Cardiac muscle cell (in vitro differentiated cells and primary cell): ENCODE measurements around the gene MID2. TPM values are rescaled to one million over a fixed set of nuclear protein-coding genes. Genes with fewer than 3 reads are reported as not detected.

Source experiments
- DNase-seq, 2 donors: peaks; one replicate each; pipeline versions ENCODE4 v3.0.0 to v3.0.0-alpha.2; 2010 to 2017; ENCODE audit warnings: low read depth in 1 of 2, low spot score in 1 of 2
- H3K27ac ChIP-seq: fragments of 200-600 bp; sonication (generic); 2 replicates; pipeline ENCODE4 v1.5.1; 2016
- H3K27me3 ChIP-seq: fragments of 200-600 bp; sonication (generic); 2 replicates; pipeline ENCODE4 v1.6.0; 2016; ENCODE audit warnings: control low read depth
- H3K36me3 ChIP-seq: fragments of 200-600 bp; sonication (generic); 2 replicates; pipeline ENCODE4 v1.5.1; 2016; ENCODE audit warnings: control low read depth
- H3K4me1 ChIP-seq: fragments of 200-600 bp; sonication (generic); 2 replicates; pipeline ENCODE4 v1.8.1; 2017; ENCODE audit warnings: low read depth, mild to moderate bottlenecking, mixed run types
- H3K4me3 ChIP-seq: fragments of 200-600 bp; sonication (generic); 2 replicates; pipeline ENCODE4 v1.5.1; 2016; ENCODE audit warnings: mild to moderate bottlenecking
- H3K9me3 ChIP-seq: fragments of 200-600 bp; sonication (generic); 2 replicates; pipeline ENCODE4 v1.5.1; 2017; ENCODE audit warnings: low read depth, mild to moderate bottlenecking, control low read depth
- polyA plus RNA-seq: library from polyadenylated mRNA; unstranded; fragments of >200 nt; fragmentation: Nextera tagmentation; extraction: Ambion mirVana; gene quantifications from 2 replicates; pipeline ENCODE4 v1.2.1, GENCODE V29; 2016
- total RNA-seq: library from RNA; depleted of rRNA; stranded (reverse); fragments of >200 nt; gene quantifications from 2 replicates; pipeline ENCODE4 v1.2.3, GENCODE V29; 2016
- TF ChIP-seq, protein P1 (sequence below): IDR thresholded peaks from 2 replicates; pipeline ENCODE4 v1.5.1; 2012; ENCODE audit warnings: low read depth, mild to moderate bottlenecking, low read length

The MID2 gene, protein sequence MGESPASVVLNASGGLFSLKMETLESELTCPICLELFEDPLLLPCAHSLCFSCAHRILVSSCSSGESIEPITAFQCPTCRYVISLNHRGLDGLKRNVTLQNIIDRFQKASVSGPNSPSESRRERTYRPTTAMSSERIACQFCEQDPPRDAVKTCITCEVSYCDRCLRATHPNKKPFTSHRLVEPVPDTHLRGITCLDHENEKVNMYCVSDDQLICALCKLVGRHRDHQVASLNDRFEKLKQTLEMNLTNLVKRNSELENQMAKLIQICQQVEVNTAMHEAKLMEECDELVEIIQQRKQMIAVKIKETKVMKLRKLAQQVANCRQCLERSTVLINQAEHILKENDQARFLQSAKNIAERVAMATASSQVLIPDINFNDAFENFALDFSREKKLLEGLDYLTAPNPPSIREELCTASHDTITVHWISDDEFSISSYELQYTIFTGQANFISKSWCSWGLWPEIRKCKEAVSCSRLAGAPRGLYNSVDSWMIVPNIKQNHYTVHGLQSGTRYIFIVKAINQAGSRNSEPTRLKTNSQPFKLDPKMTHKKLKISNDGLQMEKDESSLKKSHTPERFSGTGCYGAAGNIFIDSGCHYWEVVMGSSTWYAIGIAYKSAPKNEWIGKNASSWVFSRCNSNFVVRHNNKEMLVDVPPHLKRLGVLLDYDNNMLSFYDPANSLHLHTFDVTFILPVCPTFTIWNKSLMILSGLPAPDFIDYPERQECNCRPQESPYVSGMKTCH
- total RNA-seq (23.9 and 30.0 TPM in 2 replicates), polyA plus RNA-seq (9.9 and 13.9 TPM in 2 replicates)

DNA sequence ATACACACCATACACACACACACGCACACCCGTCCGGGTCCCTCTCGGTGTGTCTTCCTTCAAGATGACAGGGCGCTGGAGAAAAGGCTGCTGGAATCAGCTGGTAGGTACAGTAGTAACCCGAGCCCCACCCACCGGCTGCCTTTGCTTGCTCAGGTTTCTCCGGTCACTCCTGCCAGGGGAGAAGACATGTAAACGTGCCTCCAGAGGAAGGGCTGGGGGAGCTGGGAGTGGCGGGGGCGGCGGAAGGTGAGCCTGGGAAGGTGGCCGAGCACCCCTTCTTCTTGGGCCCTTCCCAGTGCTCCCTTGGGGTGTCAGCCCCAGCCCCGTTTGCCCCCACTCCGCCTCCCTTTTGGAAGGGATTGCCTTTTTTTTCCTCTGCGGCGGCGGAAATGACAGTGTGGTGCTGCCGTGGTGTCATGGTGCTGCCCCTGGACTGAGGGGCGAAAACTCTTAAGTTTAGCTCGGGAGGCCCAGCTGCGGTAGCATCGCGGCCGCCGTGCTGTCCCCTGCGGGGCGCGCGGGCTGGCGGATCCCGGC lies at the start of gene MID2:
Gene MID2, plus strand, starts transcription at position 169 of the 540 bp plus-strand sequence. CDS start 561 bp downstream, outside the sequence.
- DNase-seq, result peak; percentile 46 to 88
- H3K36me3 ChIP-seq, result no peaks in the 10 kb centered on the region
- no peaks in the 10 kb centered on the region for H3K9me3 ChIP-seq
- TF ChIP-seq, protein P1, sequence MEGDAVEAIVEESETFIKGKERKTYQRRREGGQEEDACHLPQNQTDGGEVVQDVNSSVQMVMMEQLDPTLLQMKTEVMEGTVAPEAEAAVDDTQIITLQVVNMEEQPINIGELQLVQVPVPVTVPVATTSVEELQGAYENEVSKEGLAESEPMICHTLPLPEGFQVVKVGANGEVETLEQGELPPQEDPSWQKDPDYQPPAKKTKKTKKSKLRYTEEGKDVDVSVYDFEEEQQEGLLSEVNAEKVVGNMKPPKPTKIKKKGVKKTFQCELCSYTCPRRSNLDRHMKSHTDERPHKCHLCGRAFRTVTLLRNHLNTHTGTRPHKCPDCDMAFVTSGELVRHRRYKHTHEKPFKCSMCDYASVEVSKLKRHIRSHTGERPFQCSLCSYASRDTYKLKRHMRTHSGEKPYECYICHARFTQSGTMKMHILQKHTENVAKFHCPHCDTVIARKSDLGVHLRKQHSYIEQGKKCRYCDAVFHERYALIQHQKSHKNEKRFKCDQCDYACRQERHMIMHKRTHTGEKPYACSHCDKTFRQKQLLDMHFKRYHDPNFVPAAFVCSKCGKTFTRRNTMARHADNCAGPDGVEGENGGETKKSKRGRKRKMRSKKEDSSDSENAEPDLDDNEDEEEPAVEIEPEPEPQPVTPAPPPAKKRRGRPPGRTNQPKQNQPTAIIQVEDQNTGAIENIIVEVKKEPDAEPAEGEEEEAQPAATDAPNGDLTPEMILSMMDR, result no peak
- peak within 1 kb of the TSS; percentile 42 for H3K4me3 ChIP-seq
- peaks cover 10% of the 10 kb centered on the region for H3K4me1 ChIP-seq
- peaks cover 6% of the 10 kb centered on the region for H3K27me3 ChIP-seq
- H3K27ac ChIP-seq, result peak within 1 kb of the TSS; percentile 68

GRCh38 chrX:107776649-107777535 lies 48.8 kb upstream of the MID2 start:
- Histone ChIP-seq H3K4me1 (peaks cover 18% of the 10 kb centered on the region), H3K27me3 (no peaks in the 10 kb centered on the region), H3K27ac (no peak overlapping the region), H3K36me3 (no peaks in the 10 kb centered on the region), H3K4me3 (peak overlapping the region; percentile 36), H3K9me3 (no peaks in the 10 kb centered on the region)
- DNase-seq, result peak; percentile 94
- TF ChIP-seq, protein P1, result peak; percentile 57

- TF ChIP-seq, protein P1, result no peak
- no peak for DNase-seq
- no peak within 1 kb of the TSS for H3K27ac ChIP-seq
- no peaks in the 10 kb centered on the region for H3K36me3 ChIP-seq
- H3K9me3 ChIP-seq, result no peaks in the 10 kb centered on the region
- no peaks in the 10 kb centered on the region for H3K27me3 ChIP-seq
- H3K4me1 ChIP-seq, result peaks cover 18% of the 10 kb centered on the region
- H3K4me3 ChIP-seq, result peak within 1 kb of the TSS; percentile 36
Observed at GRCh38 chrX:107777536-107777832, 48.2 kb upstream of the MID2 start, which contains the start of gene NCBP2L. Gene NCBP2L (plus strand): TSS chrX:107777733. CDS start chrX:107794221, 16,488 bp downstream.

GRCh38 chrX:107780525-107780924 lies 45.1 kb upstream of the MID2 start:
- H3K9me3 ChIP-seq, result no peaks in the 10 kb centered on the region
- no peaks in the 10 kb centered on the region for H3K36me3 ChIP-seq
- no peak overlapping the region for H3K4me3 ChIP-seq
- H3K4me1 ChIP-seq, result peaks cover 4% of the 10 kb centered on the region
- no peak for DNase-seq
- TF ChIP-seq, protein P1, result no peak
- no peak overlapping the region for H3K27ac ChIP-seq
- H3K27me3 ChIP-seq, result no peaks in the 10 kb centered on the region

GRCh38 chrX:107787827-107788226 lies 37.8 kb upstream of the MID2 start:
- peak in 1 of 2 donors; percentile 4 for DNase-seq
- TF ChIP-seq, protein P1, result no peak
- H3K4me3 ChIP-seq, result no peak overlapping the region
- no peak overlapping the region for H3K27ac ChIP-seq
- no peaks in the 10 kb centered on the region for H3K36me3 ChIP-seq
- no peaks in the 10 kb centered on the region for H3K27me3 ChIP-seq
- H3K4me1 ChIP-seq, result no peaks in the 10 kb centered on the region
- no peaks in the 10 kb centered on the region for H3K9me3 ChIP-seq
